Stimulated activated CD8-positive, alpha-beta memory T cell treated with anti-CD3 and anti-CD28 coated beads, Interleukin-7, amount 100 ng/mL, for 1 hour (primary cell): Measurements from ENCODE around the gene TP63.
"Not testable (repeated sequence)": the region's sequence is repeated elsewhere in the genome, so short reads cannot be mapped to it uniquely, and the experiment has no call there.

ENCODE experiments used
- DNase-seq, 2 donors: peaks; one replicate each; pipeline ENCODE4 v3.0.0-alpha.2; 2020; ENCODE audit warnings: low read depth in 2 of 2

TP63 gene

DNA sequence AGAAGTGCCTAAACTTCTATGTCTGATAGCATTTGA is at the start of gene TP63:
TP63 (plus strand) TSS at position 17 of the 36 bp plus-strand sequence. CDS start 127 bp downstream, outside the sequence.
- no peak for DNase-seq

DNA sequence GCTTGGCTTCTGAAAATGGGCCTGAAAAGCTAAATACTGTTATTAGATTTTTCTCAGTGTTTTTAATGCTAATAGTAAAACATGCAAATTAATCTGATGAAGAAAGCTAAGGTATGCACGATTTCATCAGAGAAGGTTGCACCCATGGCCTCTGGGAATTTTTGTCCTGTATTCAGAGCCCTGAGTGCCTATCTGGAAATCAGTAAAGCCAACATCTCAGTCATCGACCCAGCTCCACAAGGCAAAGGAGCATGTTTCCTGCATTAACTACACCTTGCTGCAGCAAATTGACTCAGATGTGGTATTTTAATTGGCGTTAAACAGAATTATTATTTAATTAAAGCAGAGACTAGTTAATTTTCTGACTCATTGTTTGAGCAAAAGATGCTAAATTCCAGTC is 49.0 kb upstream of the TP63 start:
- DNase-seq, result no peak

DNA sequence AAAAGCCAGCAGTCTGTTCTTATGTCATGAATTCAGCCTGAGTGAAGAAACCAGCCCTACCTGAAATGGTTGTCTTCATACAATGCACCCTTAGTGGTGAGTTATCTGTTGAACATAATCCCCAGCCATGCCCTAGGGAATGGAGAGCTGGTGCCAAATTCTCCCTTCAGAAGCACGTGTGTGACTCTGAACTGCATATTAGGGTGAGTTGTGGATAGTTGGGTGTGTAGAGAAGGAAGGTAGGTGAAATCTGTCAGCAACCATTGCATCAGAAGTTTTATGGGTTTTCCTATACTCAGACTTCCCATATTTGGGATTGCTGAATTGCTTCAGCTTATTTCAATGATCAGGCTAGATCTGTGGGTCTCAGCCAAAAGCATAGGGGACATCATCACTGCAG is 46.5 kb upstream of the TP63 start:
- no peak for DNase-seq

DNA sequence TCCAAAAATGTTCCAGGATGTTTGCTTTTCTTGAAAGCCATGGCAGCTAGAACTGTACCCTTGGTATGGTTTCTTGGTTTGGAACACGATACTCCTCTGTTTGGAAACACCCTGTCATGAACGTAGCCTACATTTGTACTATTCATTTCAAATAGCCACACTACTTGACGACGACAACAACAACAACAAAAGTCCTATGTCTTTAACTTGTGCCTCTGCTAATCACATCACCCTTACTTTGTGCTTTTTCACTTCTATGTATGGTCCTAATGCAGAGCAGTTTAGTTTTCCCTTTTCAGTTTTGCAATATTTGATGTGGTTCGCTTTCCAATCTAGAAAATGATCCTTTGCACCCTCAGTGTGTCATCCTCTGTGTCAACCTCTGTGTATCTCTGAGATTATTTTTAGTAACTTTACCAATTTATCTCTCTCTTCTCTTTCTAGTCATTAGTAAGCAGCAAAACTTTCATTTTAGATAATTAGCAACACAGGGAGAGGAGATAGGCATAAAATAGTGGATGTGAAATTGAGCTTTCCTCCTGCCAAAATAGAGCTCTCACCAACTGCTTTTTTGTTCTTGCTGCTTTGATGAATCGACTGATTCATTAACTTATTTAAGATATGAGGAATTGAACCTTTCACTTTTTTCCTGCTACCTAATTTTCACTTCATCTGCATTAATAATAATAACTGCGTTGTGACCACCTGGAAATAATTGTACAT is 44.1 kb upstream of the TP63 start:
- DNase-seq, result no peak

DNA sequence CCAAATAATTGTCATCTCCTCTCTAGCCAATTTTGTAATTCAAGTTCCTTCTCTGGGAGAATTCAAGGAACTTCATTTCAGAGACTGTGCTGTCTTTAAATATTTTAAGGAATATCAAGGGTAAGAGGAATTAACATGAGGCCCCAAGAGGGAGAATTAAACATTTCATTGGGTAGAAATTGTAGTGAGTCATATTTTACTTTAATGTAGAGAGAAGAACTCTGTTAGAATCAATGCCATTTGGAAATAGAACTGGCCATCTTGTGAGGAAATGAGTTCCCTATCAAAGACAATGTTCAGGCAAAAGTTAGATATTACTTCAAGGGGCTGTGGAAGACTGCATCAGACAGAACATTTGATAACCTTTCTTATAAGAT is 43.5 kb upstream of the TP63 start:
- no peak for DNase-seq

DNA sequence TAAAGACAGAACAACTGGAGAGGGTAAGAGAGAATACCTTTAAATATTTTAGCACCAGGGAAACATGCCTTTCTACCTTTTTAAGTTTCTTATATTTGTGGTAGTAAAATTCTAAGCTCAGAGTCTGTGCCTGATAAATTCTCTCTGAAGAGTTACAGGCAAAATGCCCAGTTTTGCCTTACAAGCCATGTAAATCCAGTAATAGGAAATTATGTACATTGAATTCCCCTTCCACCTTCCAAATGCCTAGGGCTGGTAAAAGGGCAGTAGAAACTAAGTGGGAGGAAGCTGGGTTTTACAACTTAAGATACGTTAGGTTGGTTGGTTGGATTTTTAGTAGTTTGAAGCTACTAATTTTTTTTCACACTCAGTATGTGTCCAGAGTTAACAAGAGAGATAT is 43.1 kb upstream of the TP63 start:
- no peak for DNase-seq

DNA sequence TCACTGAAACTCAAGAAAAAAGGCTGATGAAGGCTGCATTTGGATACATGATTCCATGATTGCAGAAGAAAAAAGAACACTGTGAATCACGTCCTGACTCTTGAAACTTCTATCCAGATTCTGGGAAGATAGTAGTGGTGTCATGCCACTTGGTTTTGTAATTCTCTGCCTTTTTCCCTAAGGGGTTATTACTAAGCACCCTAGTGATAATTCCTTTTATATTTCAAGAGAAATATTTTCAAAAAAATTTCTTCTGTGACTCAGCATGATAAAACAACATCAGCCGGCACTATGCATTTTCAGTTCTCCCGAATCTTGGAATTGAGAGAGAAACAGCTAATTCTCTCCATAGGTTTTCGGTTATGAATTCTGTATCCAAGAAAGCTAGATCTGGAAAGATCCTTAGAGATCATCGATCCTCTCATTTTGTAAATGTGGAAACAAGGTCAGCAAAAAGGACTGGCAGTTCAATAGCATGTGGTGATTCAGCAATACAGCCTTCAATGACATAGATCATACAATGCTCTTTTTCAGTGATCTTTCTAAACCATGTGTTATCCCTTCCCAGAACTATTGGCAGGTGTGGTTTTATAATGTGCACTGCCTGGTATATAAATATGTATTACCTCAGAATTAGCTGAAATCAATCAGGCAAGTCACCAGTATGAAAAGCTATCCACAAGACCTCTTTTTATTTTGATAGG is 42.6 kb upstream of the TP63 start:
- DNase-seq, result no peak

DNA sequence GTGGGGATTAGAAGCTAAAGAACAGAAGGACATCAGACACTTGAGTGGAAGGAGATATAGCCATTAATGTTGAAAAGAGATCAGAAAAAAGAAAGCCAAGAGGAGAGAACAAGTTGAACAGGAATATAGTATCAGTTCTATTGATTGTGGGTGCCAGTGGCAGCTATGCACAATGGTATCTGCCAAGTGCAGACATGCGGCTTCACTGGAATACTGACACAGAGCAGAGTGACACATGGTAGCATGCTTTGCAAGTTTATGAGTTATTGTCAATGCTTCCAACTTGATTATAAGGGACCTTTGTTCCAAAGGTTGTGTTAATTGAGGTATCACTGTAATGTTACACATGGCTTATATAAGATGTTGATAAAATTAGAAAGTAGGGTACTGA is 42.0 kb upstream of the TP63 start:
- DNase-seq, result no peak

DNA sequence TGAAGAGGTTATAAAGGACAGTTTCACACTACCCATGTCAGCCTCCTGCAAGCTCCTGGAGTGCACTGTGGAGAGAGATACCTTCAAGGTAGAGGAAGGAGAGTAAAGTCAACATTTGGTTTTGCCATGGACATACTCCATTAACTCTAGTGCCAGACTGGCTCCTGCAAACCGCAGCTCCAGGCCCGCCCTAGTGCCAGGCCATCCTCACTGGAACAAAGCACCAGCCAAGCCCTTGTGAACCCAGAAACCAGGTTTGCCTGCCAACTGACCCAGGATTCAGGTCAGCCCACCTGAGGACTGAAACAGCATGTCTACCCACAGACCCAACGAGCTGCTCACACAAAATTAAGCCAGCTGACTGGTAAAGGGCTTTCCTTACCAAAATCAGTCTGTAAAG is 41.0 kb upstream of the TP63 start:
- no peak for DNase-seq

DNA sequence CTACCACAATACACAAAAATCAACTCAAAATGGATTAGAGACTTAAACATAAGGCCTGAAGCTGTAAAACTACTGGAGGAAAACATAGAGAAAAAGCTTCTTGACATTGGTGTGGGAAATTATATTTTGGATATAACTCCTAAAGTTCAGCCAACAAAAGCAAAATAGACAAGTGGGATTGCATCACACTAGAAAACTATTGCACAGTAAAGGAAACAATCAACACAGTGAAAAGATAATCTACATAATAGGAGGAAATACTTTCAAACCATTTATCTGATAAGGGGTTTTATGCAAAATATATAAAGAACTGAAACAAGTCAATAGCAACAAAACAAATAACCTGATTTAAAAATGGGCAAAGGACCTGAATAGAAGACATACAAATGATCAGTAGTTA is 37.6 kb upstream of the TP63 start:
- no peak for DNase-seq

DNA sequence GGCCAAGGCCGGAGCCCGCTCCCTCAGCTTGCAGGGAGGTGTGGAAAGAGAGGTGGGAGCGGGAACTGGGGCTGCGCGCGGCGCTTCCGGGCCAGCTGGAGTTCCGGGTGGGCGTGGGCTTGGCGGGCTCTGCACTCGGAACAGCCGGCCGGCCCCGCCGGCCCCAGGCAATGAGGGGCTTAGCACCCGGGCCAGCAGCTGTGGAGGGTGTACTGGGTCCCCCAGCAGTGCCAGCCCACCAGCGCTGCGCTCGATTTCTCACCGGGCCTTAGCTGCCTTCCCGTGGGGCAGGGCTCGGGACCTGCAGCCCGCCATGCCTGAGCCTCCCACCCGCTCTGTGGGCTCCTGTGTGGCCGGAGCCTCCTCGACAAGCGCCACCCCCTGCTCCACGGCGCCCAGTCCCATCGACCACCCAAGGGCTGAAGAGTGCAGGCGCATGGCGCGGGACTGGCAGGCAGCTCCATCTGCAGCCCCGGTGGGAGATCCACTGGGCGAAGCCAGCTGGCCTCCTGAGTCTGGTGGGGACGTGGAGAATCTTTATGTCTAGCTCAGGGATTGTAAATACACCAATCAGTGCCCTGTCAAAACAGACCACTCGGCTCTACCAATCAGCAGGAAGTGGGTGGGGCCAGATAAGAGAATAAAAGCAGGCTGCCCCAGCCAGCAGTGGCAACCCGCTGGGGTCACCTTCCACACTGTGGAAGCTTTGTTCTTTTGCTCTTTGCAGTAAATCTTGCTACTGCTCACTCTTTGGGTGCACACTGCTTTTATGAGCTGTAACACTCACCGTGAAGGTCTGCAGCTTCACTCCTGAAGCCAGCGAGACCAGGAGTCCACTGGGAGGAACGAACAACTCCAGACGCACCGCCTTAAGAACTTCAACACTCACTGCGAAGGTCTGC is 34.9 kb upstream of the TP63 start:
- DNase-seq, result not testable (repeated sequence)

DNA sequence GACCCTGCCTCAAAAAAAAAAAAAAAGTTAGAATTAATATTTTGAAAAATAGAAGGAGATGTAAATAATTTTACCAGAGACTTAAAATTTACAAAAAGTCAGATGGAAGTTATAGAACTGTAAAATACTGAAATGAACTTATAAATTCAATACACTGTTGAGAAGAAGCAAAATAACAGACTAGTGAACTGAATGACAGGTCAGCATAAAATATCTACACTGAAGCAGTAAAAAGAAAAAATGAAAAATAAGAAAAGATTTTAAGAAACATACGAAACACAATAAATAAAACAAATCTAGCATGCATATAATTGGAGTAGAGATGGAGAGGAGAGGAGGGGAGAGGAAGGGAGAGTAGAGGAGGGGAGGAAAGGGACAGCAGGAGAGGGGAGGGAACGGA is 33.3 kb upstream of the TP63 start:
- DNase-seq, result no peak

DNA sequence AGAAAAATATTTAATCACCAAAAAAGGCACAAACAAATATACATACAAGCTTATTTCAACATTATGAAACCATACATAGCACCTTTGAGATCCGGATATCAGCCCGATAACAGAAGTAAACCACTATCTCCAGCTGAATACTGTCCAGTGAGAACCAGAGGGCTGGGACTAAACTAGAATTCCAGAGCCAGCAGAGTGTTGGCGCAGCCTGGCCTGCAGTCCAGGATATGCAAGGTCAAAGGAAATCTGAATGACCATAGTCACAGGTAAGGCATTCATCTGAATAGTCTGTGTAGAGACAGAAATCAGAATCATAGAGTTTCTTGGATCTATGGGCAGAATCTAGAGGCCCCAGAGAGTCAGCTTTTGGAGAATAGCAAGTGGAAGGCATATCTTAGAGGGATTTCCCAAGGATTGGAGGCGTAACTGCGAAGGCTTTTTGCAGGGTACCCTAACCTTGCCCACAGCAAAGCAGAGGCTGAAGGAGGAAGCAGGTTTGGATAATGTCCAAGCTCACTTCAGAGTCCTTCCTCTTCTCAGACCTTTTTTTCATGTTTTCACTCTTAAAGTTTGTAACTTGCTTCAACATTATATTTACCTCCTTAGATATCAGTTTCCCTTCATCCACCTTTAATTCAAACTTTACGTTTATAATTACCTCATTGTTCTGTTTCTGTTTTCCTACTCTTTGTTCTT is 32.5 kb upstream of the TP63 start:
- no peak for DNase-seq

DNA sequence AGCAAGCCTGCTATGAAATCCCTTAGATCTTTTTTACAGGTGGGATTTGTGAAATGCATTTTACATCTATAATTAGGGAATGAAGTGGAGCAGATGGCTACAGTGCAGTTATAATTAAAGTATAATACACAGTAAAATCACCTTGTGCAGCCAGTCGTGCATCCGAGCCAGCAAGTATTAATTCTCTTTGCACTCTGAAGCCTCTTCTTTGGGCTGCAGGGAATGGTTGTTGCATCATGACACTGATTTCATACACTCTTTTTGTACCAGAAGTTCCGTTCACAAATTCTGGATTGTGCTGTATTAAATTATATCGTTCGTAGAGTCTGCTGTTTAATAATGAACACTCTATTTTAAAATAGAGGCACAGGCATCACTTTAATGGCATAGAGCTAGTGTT is 28.7 kb upstream of the TP63 start:
- no peak for DNase-seq

DNA sequence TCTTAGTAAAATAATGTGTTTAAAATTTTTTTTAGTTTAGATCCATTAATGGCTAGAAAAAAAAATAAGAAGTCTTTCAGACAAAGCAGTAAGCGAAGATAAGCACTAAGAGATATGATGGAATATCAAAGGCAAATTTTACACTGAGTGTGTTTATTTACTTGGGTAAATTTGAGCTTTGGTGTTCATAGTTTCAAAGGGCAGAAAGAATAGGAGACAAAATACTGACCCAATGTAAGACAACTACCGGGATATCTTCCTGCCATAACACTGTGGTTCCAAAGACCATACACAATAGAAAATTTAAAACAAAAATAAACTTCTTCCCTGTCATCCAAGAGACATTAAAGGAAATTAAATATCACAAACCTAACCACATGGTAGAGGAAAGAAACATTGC is 25.5 kb upstream of the TP63 start:
- DNase-seq, result no peak

DNA sequence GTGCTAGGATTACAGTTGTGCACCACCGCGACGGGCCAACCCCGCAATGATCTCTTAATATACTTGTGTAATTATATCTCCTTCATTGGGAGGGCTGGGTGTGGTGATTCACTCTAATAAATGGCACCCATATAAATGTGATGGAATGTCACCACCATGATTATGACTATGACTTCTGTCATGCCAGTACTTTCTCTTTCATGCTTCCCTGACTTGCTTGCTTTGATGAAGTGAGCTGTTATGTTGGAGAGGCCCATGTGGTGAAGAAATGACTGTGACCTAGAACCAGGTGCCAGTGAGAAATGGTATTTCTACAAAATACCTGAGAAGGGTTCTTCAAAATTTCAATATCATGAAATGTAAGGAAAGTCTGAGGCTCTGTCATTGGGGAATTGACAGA is 24.4 kb upstream of the TP63 start:
- no peak for DNase-seq

DNA sequence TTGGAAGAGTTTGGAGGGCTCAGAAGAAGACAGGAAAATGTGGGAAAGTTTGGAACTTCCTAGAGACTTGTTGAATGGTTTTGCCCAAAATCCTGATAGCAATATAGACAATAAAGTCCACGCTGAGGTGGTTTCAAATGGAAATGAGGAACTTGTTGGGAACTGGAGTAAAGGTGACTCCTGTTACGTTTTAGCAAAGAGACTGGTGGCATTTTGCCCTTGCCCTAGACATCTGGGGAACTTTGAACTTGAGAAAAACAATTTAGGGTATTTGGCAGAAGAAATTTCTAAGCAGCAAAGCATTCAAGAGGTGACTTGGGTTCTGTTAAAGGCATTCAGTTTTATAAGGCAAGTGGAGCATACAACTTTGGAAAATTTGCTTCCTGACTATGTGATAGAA is 18.5 kb upstream of the TP63 start:
- not testable (repeated sequence) for DNase-seq

DNA sequence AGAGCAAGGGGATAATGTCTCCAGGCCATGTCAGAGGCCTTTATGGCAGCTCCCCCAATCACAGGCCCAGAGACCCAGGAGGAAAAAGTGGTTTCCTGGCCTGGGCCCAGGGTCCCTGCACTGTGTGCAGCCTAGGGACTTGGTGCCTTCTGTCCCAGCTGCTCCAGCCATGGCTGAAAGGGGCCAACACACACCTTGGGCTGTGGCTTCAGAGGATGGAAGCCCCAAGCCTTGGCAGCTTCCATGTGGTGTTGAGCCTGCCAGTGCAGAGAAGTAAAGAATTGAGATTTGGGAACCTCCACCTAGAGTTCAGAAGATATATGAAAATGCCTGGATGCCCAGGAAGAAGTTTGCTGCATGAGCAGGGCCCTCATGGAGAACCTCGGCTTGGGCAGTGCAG is 18.1 kb upstream of the TP63 start:
- DNase-seq, result no peak

DNA sequence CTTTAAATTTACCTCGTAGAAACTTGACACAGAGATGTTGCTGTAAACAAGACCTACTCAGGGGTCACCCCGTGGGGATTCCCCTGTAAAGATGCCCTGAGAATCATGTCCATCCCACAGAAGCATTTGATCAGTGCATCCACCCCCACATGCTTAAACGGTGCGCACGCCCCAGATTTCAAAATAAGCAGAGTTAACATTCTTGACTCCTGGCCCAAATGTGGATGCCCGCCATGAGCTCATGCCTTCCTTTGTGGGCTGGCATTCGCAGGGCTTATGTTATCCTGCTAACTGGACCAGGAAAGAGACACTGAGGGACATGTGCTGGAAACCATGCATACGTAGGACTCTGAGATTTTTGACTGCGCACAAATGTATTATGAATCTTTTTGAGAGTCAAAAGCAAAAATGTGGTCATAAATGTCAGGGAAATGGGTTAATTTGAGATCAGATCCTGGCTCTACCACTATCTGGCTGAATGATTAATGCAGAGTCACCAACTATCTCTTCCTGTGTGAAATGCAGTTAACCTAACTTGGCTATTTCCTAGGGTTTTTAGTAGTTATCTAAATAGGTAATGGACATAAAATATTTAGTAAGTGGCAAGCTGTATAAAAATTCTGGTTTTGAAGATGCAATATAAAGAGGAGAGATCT is 9.1 kb upstream of the TP63 start:
- DNase-seq, result no peak

DNA sequence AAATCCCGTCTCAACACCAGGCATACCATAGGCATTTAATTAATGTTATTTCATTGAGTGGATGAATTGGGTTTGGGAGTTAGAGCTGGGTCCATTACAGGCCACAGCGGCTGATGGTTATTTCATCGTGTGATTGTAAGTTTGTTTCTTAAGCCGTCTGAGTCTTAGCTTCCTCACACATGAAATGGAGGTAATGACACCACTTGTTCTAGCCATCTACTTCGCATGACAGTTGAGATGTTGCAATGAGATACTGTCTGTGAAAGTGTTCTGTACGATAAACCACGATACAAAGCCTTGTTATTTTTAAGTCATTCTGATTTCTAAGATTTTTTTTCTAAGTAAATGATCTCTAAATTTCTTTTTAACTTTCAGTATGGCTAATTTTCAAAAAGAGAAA is 8.6 kb upstream of the TP63 start:
- DNase-seq, result no peak

DNA sequence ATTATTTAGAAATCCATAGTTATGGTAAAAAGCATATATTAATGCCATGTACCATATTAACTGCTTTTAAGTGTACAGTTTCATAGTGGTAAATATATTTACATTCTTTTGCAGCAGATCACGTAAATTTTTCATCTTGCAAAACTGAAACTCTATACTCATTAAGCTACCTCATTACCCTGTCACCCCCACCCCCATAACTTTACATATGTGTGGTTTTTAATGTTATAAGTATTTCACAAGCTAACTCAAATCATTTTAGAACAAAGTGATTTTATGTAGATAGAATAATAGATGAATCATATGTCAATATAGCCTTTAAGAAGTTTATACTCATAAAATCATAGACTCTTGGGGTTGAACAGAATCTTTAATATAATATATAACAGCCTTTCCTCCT is 7.1 kb upstream of the TP63 start:
- DNase-seq, result no peak

DNA sequence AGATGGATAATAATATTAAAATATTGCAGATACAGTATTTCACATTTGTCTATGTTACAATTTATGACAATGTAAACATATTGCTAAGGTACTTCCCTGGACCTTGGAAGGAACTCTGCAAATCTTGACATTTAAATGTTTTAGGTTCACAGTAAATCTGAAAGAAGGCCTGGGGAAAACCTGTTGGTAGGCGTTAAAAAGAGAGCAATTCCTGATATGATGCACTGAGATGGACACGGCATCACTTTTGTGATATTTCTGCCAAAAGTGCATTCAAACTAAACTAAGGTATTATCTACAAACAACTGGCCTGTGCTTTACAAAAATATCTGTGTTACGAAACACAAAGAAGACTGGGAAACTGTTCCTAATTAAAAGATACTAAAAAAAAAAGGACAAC is 6.1 kb upstream of the TP63 start:
- no peak for DNase-seq
